22Rv1 (cell line): ENCODE measurements around the gene NEAT1.

Experiments used
- H3K27ac ChIP-seq: fragments of 450-650 bp; 2 replicates; pipeline ENCODE4 v1.5.1; 2017
- CTCF ChIP-seq: fragments of 450-650 bp; IDR thresholded peaks from 2 replicates; pipeline ENCODE4 v1.5.1; 2017; ENCODE audit warnings: mild to moderate bottlenecking
- ZFX ChIP-seq: fragments of 450-650 bp; IDR thresholded peaks from 2 replicates; pipeline ENCODE4 v1.6.1; 2017; ENCODE audit warnings: antibody characterized with exemption, borderline replicate concordance

NEAT1 gene

GRCh38 chr11:65434057-65434666, 11.6 kb downstream of the NEAT1 start:
- H3K27ac ChIP-seq = no peak overlapping the region
- no peak for TF ChIP-seq CTCF
- TF ChIP-seq ZFX = no peak

- no peak overlapping the region for H3K27ac ChIP-seq
- TF ChIP-seq CTCF (no peak), ZFX (no peak)
Observed at GRCh38 chr11:65434667-65435410, 12.2 kb downstream of the NEAT1 start.

- H3K27ac ChIP-seq = no peak overlapping the region
- TF ChIP-seq ZFX (no peak), CTCF (no peak)
Observed at GRCh38 chr11:65435411-65435931, 12.9 kb downstream of the NEAT1 start.

GRCh38 chr11:65435981-65436411, 13.4 kb downstream of the NEAT1 start:
- no peak for TF ChIP-seq ZFX
- TF ChIP-seq CTCF = no peak
- peak overlapping the region; percentile 8; the same call in 1 of the 2 replicates for H3K27ac ChIP-seq

- TF ChIP-seq CTCF (no peak), ZFX (no peak)
- peak overlapping the region; percentile 8; the same call in 1 of the 2 replicates for H3K27ac ChIP-seq
Observed at GRCh38 chr11:65436412-65437032, 13.9 kb downstream of the NEAT1 start.

GRCh38 chr11:65437436-65438227, 15.0 kb downstream of the NEAT1 start:
- H3K27ac ChIP-seq = no peak overlapping the region
- TF ChIP-seq CTCF (no peak), ZFX (no peak)
